HG03520 (cell line): Measurements from ENCODE around the gene RSU1.

Experiments used
- ATAC-seq: cut with Tn5 transposase; IDR thresholded peaks from one replicate; pipeline ENCODE4 v1.9.1; 2021; ENCODE audit warnings: mild to moderate bottlenecking, moderate library complexity; ENCODE audit not compliant: unreplicated experiment

The RSU1 gene

DNA sequence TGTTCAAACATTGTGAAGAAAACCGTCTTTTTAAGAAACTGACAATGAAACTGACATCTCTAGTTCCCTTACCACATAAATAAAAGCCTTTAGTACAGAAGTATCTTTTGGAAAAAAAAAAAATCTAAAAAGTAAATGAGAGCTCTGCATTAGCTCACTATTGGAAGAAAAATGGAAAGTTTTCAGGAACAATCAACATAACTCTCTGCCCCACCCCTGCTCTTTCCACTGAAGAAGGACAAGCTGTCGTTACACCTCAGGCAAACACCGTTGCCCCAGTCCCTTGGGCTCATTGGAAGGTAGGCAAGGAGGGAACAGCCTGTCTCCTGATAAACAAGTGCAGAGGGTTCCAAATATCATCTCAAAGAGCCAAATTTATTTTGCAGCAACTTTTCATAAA, 273.1 kb downstream of the RSU1 start:
- ATAC-seq = no peak
